DND-41 (cell line): ENCODE results near the gene AGO3.

Experiments
- EZH2 ChIP-seq: IDR thresholded peaks from 3 replicates; pipeline ENCODE4 v1.6.1; 2012; ENCODE audit warnings: borderline replicate concordance, low read depth, mild to moderate bottlenecking, moderate library complexity, low read length, inconsistent platforms; ENCODE audit not compliant: severe bottlenecking
- TF ChIP-seq, protein P1 (sequence below): IDR thresholded peaks from 2 replicates; pipeline ENCODE4 v1.5.1; 2012; ENCODE audit warnings: borderline replicate concordance, low read length, moderate library complexity, mild to moderate bottlenecking; ENCODE audit not compliant: poor library complexity, severe bottlenecking; ENCODE audit errors: extremely low read depth

DNA sequence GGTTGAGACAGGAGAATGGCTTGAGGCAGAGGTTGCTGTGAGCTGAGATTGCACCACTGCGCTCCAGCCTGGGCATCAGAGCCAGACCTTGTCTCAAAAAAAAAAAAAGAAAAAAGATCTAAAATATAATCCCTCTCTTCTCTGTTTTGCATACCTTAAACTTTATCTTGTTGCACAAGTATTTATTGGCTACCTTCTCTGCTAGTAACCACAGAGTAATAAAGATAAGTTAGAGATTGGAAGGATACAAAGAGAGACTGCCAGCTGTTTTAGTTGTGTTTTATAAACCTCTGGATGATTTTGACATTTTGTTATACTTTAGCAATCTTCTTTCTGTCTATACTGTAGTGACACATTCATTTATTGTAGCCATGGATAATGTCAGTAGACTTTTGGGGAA is 27.7 kb downstream of the AGO3 start:
- TF ChIP-seq, protein P1, sequence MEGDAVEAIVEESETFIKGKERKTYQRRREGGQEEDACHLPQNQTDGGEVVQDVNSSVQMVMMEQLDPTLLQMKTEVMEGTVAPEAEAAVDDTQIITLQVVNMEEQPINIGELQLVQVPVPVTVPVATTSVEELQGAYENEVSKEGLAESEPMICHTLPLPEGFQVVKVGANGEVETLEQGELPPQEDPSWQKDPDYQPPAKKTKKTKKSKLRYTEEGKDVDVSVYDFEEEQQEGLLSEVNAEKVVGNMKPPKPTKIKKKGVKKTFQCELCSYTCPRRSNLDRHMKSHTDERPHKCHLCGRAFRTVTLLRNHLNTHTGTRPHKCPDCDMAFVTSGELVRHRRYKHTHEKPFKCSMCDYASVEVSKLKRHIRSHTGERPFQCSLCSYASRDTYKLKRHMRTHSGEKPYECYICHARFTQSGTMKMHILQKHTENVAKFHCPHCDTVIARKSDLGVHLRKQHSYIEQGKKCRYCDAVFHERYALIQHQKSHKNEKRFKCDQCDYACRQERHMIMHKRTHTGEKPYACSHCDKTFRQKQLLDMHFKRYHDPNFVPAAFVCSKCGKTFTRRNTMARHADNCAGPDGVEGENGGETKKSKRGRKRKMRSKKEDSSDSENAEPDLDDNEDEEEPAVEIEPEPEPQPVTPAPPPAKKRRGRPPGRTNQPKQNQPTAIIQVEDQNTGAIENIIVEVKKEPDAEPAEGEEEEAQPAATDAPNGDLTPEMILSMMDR: no peak
- TF ChIP-seq EZH2: no peak
